GM18861 (cell line): ENCODE measurements around the gene IRF8.
"Not testable (repeated sequence)": the region's sequence is repeated elsewhere in the genome, so short reads cannot be mapped to it uniquely, and the experiment has no call there.

Experiments used
- ATAC-seq: cut with Tn5 transposase; IDR thresholded peaks from one replicate; pipeline ENCODE4 v1.9.1; 2021; ENCODE audit not compliant: unreplicated experiment

IRF8 gene

GRCh38 chr16:85892760-85893159 is 6.2 kb upstream of the IRF8 start:
- ATAC-seq, result no peak

- ATAC-seq, result no peak
These were observed 4.7 kb upstream of the IRF8 start for GRCh38 chr16:85894266-85894665.

- ATAC-seq, result no peak
These were observed 1.6 kb upstream of the IRF8 start for GRCh38 chr16:85897382-85897781.

DNA sequence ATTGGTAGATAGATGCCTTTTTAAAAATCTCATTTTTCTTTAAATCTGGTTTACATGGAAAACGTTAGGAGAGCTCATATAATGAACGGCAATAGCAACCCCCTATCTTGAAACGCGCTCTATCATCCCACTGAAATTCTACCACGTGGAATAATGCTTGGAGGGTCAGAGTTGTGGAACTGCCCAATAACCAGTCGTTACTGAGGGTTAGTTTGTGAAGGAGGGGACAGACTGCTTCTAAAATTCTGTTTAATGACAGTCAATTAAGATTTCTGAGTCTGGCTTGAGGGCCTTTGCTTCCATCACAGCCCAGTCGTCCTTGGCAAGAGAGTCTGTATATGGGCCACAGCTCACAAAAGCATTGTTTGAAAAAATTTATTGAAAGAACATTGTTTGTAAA is 482 bp downstream of the IRF8 start:
- ATAC-seq, result no peak

DNA sequence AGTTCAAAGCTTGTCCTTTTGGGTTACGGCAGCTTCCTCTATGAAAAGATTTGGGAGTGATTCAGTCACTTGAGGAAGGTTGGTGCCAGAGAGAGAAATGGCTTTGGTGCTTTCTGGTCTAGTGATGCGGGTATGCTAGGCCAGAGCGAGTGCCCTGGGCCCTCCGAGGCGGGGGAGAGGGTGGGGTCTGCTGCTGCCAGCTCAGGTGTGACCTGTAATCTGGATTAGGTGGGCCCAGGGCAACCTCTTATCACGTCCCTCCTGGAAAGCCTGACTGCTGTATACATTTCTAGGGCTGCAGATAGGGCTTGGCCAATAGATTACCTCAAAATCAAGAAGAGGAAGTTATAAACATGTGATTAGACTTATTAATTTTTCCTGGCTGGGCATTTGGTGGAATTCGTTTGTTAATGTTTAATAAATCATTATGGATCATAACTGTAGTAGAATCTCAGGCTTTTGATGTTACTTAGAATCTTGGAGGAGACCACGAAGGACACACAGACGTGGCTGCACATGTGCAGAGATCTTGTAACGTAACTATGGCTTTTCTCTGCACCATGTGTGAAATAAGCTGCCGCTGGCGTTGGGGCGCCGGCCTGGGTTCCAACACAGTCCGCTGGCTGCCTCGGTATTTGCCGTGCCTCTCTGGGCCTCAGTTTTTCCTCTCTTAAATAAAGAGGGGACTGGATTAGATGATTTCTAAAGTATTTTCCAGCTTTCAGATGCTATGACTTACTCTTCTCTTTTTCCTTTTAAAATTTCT is 1.2 kb downstream of the IRF8 start:
- no peak for ATAC-seq

- ATAC-seq, result no peak
These were observed 2.1 kb downstream of the IRF8 start for GRCh38 chr16:85901110-85901509.

DNA sequence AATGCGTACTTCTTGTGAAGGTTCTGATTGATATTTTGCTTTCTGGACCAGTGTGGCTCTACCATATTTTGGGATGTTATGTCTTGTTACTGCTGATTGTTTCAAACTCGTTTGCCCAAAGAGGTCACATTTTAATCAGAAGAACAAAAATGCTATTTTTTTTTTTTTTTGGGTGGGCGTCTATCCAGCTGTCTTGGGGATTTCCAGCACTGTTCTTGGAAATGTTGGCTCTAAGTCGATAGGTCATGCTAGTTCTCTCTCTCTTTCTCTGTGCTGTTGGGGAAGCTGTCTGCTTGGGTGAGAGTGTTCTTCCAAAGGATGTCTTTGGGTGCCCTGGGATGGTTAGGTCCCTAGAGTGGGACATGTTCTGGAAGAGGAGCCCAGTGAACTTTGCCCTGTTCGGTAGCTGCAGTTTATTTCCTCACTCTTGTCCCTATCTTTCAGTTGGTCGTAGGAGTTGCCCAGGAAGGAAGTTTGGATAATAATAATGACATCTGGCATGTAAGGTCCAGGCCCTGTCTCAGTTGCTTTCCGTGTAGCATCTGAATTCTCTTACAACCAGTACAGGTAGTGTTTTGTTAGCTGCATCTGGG is 2.9 kb downstream of the IRF8 start:
- no peak for ATAC-seq

GRCh38 chr16:85902366-85903155 is 3.6 kb downstream of the IRF8 start:
- ATAC-seq, result peak; percentile 40

DNA sequence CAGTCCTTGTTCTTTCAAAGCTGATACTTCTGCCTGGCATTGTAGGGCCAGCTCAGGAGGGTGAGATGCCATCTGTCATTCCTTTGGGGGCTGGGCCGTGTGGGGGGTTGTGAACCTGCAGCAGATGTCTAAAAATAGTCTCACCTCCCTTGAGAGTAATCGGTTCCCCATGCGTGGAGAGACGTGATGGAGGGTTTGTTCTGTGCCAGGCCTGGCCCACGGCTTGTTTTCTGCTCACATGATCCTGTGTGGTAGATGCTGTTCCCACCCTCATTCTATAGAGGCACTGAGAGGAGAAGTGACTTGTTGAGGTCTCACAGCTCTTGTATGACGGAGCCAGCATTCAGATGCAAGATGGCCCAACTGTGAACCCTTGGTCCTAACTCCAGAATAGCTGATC is 4.6 kb downstream of the IRF8 start:
- ATAC-seq, result no peak

DNA sequence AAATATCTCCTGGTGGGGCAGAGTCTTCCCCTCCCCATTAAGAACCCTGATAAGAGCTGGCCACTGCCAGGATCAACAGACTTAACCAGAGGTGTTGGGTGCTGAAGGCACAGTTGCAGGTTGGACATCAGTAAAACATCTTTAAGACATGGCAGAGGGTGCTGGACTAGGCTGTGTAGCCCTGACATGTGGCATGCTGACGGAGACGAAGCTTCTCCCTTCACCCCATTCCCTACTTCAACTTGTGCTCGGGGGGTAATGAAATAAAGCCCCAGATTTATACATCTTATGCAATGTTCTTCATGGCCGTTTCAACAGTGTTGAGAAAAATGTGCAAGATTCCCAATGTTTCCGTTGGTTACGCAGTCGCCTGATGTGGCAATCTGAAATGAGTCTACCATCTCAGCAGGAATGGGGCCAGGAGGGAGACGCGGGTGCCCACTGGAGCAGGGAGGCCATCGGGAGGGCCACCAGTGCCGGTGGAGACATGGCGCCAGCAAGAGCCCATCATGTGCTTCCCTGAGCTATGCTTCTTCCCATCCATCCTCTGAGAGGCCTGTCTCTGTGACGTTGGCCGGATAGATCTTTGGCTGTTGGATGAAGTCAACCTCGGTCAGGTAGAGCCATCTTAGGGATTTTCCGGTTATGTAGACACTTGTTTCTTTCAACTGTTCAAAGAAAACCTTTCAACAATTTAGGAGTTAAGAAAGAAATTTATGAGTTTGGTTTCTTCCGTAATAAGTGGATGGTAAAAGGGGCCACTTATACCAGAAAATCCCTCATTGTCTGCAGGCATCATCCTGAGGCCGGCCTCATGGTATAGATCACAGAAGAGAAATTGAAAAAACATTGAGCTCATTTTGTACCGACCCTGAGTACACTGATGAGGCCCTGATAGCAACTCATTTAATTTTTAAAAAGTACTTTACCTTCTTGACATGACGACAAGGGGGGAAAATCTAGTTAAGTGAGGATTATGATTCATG is 6.4 kb downstream of the IRF8 start:
- ATAC-seq, result no peak

DNA sequence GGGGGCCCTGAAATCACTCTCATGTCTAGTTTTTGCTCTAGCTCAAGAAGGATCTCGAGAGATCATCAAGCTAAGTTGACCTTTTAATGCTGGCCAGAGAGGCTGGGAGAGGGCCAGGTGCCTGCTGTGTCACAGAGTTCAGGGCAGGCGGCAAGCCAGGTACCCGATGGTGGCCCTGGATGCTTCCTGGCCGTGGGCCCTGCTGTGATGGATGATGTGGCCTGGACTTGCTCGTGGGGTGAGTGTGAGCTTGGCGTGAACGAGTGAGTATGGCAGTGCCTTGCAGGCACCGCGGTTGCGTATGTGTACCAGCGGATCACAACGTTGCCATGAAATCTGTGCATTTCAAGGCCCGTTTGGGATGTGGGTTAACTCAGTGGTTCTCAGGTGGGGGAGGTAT is 7.4 kb downstream of the IRF8 start:
- no peak for ATAC-seq

- ATAC-seq, result not testable (repeated sequence)
These were observed 8.3 kb downstream of the IRF8 start for GRCh38 chr16:85907231-85907630.

DNA sequence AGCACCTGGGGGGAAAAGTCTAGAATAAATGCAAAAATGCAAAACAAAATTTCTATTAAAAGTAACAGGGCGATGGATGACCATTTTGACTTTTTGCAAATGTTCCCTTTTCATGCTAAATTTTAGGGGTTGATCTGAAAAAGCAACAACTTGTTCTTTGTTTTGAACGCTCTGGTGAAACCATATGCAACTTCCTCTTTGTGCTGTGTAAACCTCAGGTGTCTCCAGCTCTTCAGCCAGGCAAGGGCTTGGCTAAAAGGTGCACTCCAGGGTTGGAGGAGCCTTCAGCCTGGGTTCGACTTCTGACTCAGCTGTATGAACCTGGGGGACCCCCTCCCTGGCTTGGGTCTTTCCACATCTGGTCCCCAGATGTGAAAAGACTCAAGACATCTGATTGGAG is 9.5 kb downstream of the IRF8 start:
- peak; percentile 45 for ATAC-seq

- no peak for ATAC-seq
These were observed 10.1 kb downstream of the IRF8 start for GRCh38 chr16:85908889-85909589.

DNA sequence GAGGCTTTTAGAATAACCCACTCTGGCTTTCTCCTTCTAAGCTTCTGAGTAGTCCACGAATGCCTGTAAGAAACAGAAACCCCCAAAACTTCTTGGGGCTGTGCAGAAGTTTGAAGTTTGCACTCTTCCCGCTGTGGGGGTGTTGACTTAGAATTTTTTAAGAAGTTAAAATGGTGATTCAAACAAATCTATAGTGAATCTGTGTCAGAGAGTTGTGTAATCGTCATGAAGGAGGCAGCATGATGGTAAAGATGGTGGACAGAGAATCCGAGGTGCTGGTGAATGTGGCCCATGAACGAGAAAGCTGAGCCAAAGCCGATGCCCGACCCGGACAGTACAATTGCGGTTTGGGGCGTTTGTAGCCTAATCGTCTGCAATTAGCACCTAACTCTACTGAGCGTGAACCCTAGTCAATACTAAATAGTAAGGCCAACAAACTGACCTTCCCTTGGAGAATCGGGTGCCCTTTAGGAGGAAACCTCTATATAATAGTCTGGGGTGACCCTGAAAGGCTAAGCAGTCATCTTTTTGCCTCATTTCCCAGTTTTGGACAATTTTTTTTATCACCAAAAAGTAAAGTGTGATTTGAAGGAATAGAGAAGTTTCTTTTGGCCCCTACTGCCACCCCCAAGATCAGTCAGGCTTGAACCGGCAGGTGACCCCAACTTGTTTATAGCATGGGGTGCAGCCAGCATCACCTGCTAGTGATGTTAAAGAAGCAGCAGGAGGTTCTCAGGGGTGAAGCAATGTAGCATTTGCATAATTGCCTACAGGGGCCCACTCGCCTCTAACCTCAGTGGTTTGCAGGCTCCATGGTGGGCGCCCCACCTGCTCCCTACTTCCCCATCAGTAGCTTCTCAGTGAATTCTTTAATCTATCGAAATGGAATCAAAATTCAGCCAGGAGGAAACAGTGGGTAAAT is 11.2 kb downstream of the IRF8 start:
- no peak for ATAC-seq

DNA sequence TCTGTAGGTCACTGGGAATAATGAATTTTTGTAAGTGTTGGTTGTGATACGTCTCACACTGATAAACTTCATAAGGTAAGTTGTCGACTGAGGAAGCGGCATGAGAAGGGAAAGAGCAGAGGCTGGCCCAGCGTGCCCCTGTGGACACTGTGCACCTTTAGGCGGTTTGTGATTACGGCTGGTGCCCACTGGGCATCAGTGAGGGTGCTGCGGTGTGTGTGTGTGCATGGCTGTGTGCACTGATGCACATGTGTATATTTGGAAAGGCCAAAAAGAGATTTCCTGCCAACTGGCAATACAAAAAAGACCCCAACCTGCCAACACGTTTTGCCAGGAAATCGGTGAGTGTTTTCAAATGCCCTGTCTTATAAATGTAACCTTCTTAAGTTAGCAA is 11.9 kb downstream of the IRF8 start:
- ATAC-seq, result no peak

GRCh38 chr16:85911251-85911930 is 12.4 kb downstream of the IRF8 start:
- no peak for ATAC-seq

DNA sequence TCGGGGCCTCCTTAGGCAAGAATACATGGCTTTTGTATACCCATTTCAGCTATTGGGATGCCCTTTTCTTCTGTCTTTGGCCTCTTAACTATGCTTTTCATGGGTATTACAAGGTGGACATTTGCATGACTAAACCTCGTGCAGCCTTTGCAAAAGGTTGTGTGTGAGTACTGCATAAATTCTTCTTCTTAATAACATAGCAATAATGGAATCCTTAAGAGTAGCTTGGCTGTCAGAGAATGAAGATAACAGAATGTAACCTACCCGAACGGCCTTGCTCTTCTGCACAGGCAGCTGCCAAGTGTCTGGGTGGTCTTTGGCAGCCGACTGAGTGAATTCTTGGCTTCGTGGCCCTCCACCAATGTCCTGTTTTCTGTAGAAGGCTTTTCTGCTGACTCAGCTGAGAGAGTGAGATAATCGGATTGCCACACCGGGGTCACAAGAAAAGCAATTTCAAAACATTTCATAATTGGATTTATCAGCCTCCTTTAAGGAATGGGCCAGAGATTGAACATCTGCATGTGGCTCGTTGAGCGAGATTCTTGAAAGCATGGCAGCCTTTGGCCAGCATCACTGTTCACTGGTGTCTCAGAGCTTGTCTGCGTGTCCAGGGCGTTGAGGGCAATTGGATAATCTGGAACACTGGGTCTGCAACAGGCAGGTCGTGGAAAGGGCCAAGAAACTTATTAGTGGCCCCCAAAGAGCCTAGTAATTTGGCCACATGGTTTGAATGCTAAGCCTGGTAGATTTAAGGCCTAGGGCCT is 13.4 kb downstream of the IRF8 start:
- no peak for ATAC-seq
